Upper lobe of left lung (tissue), 6 donors: ENCODE results near the gene RBBP6. TPM values are rescaled to one million over a fixed set of nuclear protein-coding genes. Genes with fewer than 3 reads are reported as not detected.

Experiments used
- ATAC-seq, 2 donors: fragments of 200-7000 bp; cut with Tn5 transposase; one replicate each; pipeline ENCODE4 v1.9.1; 2022; ENCODE audit warnings: mild to moderate bottlenecking in 2 of 2, moderate library complexity in 2 of 2; ENCODE audit not compliant: low FRiP score in 2 of 2
- DNase-seq, 2 donors: peaks; one replicate each; pipeline ENCODE4 v3.0.0-alpha.2; 2019 to 2020
- H3K27ac ChIP-seq, 4 donors: fragments of 200-600 bp; sonication (generic); one replicate each; pipeline ENCODE4 v1.5.1; 2016 to 2019
- H3K27me3 ChIP-seq, 4 donors: fragments of 200-600 bp; sonication (generic); one replicate each; pipeline ENCODE4 v1.5.1; 2017 to 2019
- H3K36me3 ChIP-seq, 4 donors: fragments of 200-600 bp; sonication (generic); one replicate each; pipeline ENCODE4 v1.5.1; 2016 to 2019
- H3K4me1 ChIP-seq, 4 donors: fragments of 200-600 bp; sonication (generic); one replicate each; pipeline ENCODE4 v1.5.1; 2018 to 2019
- H3K4me3 ChIP-seq, 4 donors: fragments of 200-600 bp; sonication (generic); one replicate each; pipeline ENCODE4 v1.5.1; 2017 to 2019; ENCODE audit warnings: mild to moderate bottlenecking in 2 of 4, moderate library complexity in 1 of 4
- H3K9me3 ChIP-seq, 4 donors: fragments of 200-600 bp; sonication (generic); one replicate each; pipeline ENCODE4 v1.5.1; 2018 to 2019
- CTCF ChIP-seq, 6 experiments: fragments of 450-650 bp in 4 of 6; fragments of 200-600 bp in 2 of 6; sonication (generic) in 2 of 6; IDR thresholded peaks; one replicate each; pipeline ENCODE4 v1.5.1; 2016 to 2019; ENCODE audit warnings: antibody characterized with exemption in 6 of 6
- EP300 ChIP-seq, 4 donors: sonication (generic); formaldehyde crosslinking; IDR thresholded peaks; one replicate each; pipeline ENCODE4 v1.5.1; 2017; ENCODE audit warnings: antibody characterized with exemption in 4 of 4, control low read depth in 2 of 4
- POLR2A ChIP-seq, 4 donors: fragments of 450-650 bp; IDR thresholded peaks; one replicate each; pipeline ENCODE4 v1.5.1; 2016 to 2017; ENCODE audit warnings: antibody characterized with exemption in 4 of 4, mild to moderate bottlenecking in 2 of 4
- POLR2AphosphoS5 ChIP-seq, 2 donors: sonication (generic); formaldehyde crosslinking; IDR thresholded peaks; one replicate each; pipeline ENCODE4 v1.5.1; 2017; ENCODE audit warnings: antibody characterized with exemption in 2 of 2
- WGBS, 2 donors: methylation state at CpG; one replicate each; pipeline ENCODE4 v1.1.5; 2017 to 2018; 5-methylcytosine and 5-hydroxymethylcytosine counted together
- total RNA-seq, 6 donors: library from RNA; depleted of rRNA in 4 of 6; stranded (reverse); fragments of >200 nt in 4 of 6; gene quantifications; one replicate each; pipeline versions ENCODE4 v1.1.0 to v1.2.1, GENCODE V29; 2016 to 2021
- donor health status: DM: no; HTN: no; CAD: no; lungs with moderate emphysema.
- donor health status: DM: no; HTN: yes; CAD: no; lungs with severe emphysema.

The RBBP6 gene
- total RNA-seq, 6 donors from 2014 or later = 40.9 to 79.5 (median 45.4) TPM

DNA sequence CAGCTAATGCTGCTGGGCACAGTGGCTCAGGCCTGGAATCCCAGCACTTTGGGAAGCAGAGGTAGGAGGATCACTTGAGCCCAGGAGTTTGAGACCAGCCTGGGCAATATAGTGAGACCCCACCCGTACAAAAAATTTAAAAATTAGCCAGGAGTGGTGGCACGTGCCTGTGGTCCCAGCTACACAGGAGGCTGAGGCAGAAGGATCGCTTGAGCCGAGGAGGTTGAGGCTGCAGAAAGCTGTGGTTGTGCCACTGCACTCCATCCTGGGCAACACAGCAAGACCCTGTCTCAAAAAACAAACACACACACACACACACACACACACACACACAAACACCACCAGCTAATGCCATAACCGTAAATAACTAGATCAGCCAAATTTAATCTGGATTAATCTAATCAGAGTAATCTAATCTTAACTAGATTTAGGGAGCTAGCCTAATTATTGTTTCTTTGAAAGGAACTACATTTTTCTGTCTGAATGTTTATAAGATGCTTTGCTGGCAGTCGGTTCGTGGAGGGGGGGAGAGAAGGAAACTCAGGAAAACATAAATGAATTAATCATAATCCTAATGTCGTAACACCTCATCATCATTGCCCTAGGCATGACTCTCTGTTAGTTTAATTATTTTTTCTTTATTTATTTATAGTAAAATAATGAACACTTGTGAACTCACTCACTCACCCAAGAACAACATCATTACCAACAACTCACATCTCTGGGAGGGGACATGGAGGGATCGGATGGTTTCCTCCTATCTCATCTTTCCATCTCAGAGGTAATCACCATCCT is 12.5 kb upstream of the RBBP6 start:
- no peak for ATAC-seq
- H3K27ac ChIP-seq = no peak overlapping the region
- H3K4me1 ChIP-seq = peaks cover 0 to 18% (median 9%) of the 10 kb centered on the region in 4 donors
- no peaks in the 10 kb centered on the region for H3K9me3 ChIP-seq
- DNase-seq = no peak
- H3K36me3 ChIP-seq = no peaks in the 10 kb centered on the region
- TF ChIP-seq POLR2A (IDR thresholded peaks at IDR 0.05) = no peak
- no peak for TF ChIP-seq CTCF (IDR thresholded peaks at IDR 0.05)
- TF ChIP-seq EP300 (IDR thresholded peaks at IDR 0.05) = no peak
- TF ChIP-seq POLR2AphosphoS5 (IDR thresholded peaks at IDR 0.05) = no peak
- 74 to 76% methylated on average over 9 of the region's 9 CpGs for WGBS, 2 donors
- H3K4me3 ChIP-seq = no peak overlapping the region
- H3K27me3 ChIP-seq = no peaks in the 10 kb centered on the region

GRCh38 chr16:24531166-24531565 is 8.2 kb upstream of the RBBP6 start:
- H3K27me3 ChIP-seq = no peaks in the 10 kb centered on the region
- no peak overlapping the region for H3K27ac ChIP-seq
- H3K4me1 ChIP-seq = peaks cover 0 to 5% (median 3%) of the 10 kb centered on the region in 4 donors
- no peak overlapping the region for H3K4me3 ChIP-seq
- H3K36me3 ChIP-seq = no peaks in the 10 kb centered on the region
- DNase-seq = no peak
- TF ChIP-seq CTCF (IDR thresholded peaks at IDR 0.05) (no peak), EP300 (IDR thresholded peaks at IDR 0.05) (no peak), POLR2A (IDR thresholded peaks at IDR 0.05) (no peak), POLR2AphosphoS5 (IDR thresholded peaks at IDR 0.05) (no peak)
- 79 to 80% methylated on average over 1 of the region's 1 CpG for WGBS, 2 donors
- no peak for ATAC-seq
- no peaks in the 10 kb centered on the region for H3K9me3 ChIP-seq

DNA sequence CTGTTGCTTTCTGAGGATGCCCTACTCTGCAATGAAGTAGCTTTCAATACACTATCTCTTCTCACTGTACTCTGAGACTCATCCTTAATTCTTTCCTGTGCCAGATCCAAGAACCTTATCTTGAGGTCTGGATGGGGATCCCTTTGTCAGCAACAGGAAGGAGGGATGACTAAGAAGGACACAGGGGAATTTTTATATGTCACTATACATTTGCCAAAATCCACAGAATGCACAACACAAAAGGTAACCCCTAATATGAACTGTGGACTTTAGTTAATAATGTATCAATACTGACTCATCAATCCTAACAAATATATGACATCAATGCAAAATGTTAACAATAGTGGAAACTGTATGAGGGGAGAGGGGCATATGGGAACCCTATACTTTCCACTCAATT is 4.7 kb upstream of the RBBP6 start:
- no peak overlapping the region for H3K4me3 ChIP-seq
- H3K27ac ChIP-seq = no peak overlapping the region
- no peak for DNase-seq
- H3K36me3 ChIP-seq = no peaks in the 10 kb centered on the region
- H3K4me1 ChIP-seq = peaks cover 4 to 6% (median 5%) of the 10 kb centered on the region in 4 donors
- TF ChIP-seq EP300 (IDR thresholded peaks at IDR 0.05) (no peak), POLR2A (IDR thresholded peaks at IDR 0.05) (no peak), CTCF (IDR thresholded peaks at IDR 0.05) (no peak)
- H3K9me3 ChIP-seq = no peaks in the 10 kb centered on the region
- H3K27me3 ChIP-seq = no peaks in the 10 kb centered on the region
- no peak for ATAC-seq

- DNase-seq = no peak
- no peak overlapping the region for H3K4me3 ChIP-seq
- H3K9me3 ChIP-seq = no peaks in the 10 kb centered on the region
- no peaks in the 10 kb centered on the region for H3K36me3 ChIP-seq
- no peak for ATAC-seq
- H3K4me1 ChIP-seq = peaks cover 4 to 6% (median 5%) of the 10 kb centered on the region in 4 donors
- TF ChIP-seq EP300 (IDR thresholded peaks at IDR 0.05) (no peak), CTCF (IDR thresholded peaks at IDR 0.05) (no peak), POLR2A (IDR thresholded peaks at IDR 0.05) (no peak), POLR2AphosphoS5 (IDR thresholded peaks at IDR 0.05) (no peak)
- no peak overlapping the region for H3K27ac ChIP-seq
- H3K27me3 ChIP-seq = no peaks in the 10 kb centered on the region
- WGBS, 2 donors = 80 to 89% methylated on average over 4 of the region's 4 CpGs
Measured at GRCh38 chr16:24535827-24536226, 3.5 kb upstream of the RBBP6 start.

GRCh38 chr16:24536671-24537070 is 2.7 kb upstream of the RBBP6 start:
- DNase-seq (no peak), ATAC-seq (no peak)
- Histone ChIP-seq H3K4me1 (peaks cover 4 to 6% (median 5%) of the 10 kb centered on the region in 4 donors), H3K36me3 (no peaks in the 10 kb centered on the region), H3K27ac (no peak overlapping the region), H3K9me3 (no peaks in the 10 kb centered on the region), H3K27me3 (no peaks in the 10 kb centered on the region), H3K4me3 (no peak overlapping the region)
- TF ChIP-seq POLR2AphosphoS5 (IDR thresholded peaks at IDR 0.05) = no peak
- no peak for TF ChIP-seq POLR2A (IDR thresholded peaks at IDR 0.05)
- no peak for TF ChIP-seq EP300 (IDR thresholded peaks at IDR 0.05)
- TF ChIP-seq CTCF (IDR thresholded peaks at IDR 0.05) = no peak
- WGBS, 2 donors = 87 to 90% methylated on average over 3 to 5 of the region's 5 CpGs
